Lower leg skin (tissue), 4 donors: Measurements from ENCODE around the gene ADGRV1. TPM values are rescaled to one million over a fixed set of nuclear protein-coding genes. Genes with fewer than 3 reads are reported as not detected.
A peak's percentile ranks its signal among the peaks of the same experiment; 100 is the strongest.
"Not testable (repeated sequence)": the region's sequence is repeated elsewhere in the genome, so short reads cannot be mapped to it uniquely, and the experiment has no call there.

Source experiments
- DNase-seq, 2 donors: peaks; one replicate each; pipeline ENCODE4 v3.0.0-alpha.2; 2019; ENCODE audit warnings: low spot score in 2 of 2
- H3K4me3 ChIP-seq: fragments of 200-600 bp; sonication (generic); 2 replicates; pipeline ENCODE4 v1.5.1; 2017; ENCODE audit warnings: mild to moderate bottlenecking, low read depth; ENCODE audit not compliant: poor library complexity, severe bottlenecking
- CTCF ChIP-seq, 3 donors: fragments of 450-650 bp; IDR thresholded peaks; one replicate each; pipeline ENCODE4 v1.5.1; 2016; ENCODE audit warnings: antibody characterized with exemption in 3 of 3, mild to moderate bottlenecking in 3 of 3, moderate library complexity in 2 of 3
- POLR2A ChIP-seq, 2 donors: fragments of 450-650 bp; IDR thresholded peaks; one replicate each; pipeline ENCODE4 v1.6.1; 2016 to 2017; ENCODE audit warnings: antibody characterized with exemption in 2 of 2, mild to moderate bottlenecking in 1 of 2, moderate library complexity in 1 of 2
- WGBS, 2 donors: methylation state at CpG; one replicate each; pipeline ENCODE4 v1.1.5; 2018; 5-methylcytosine and 5-hydroxymethylcytosine counted together
- intact Hi-C: fragments of 100-400 bp; cut with DNase I; formaldehyde crosslinking; loops from one replicate; pipeline ENCODE4 v1.15.0; 2023; ENCODE audit warnings: low total_unique reads
- total RNA-seq, 4 donors: library from RNA; depleted of rRNA; stranded (reverse); fragments of >200 nt; gene quantifications; one replicate each; pipeline ENCODE4 v1.1.0, GENCODE V29; 2016

Gene ADGRV1
- total RNA-seq, 4 donors from 2014 or later, result 1.2 to 4.0 (median 2.7) TPM

- WGBS, 2 donors, result 89 to 92% methylated on average over 2 of the region's 2 CpGs
- no peak overlapping the region for H3K4me3 ChIP-seq
- TF ChIP-seq CTCF (IDR thresholded peaks at IDR 0.05) (no peak), POLR2A (IDR thresholded peaks at IDR 0.05) (no peak)
- no peak for DNase-seq
- intact Hi-C loops, result no loop called here
These were observed 200.5 kb downstream of the ADGRV1 start for GRCh38 chr5:90759119-90759518.

- 70 to 74% methylated on average over 3 of the region's 3 CpGs for WGBS, 2 donors
- TF ChIP-seq CTCF (IDR thresholded peaks at IDR 0.05), result no peak
- TF ChIP-seq POLR2A (IDR thresholded peaks at IDR 0.05), result no peak
- intact Hi-C loops, result no loop called here
- no peak overlapping the region for H3K4me3 ChIP-seq
- no peak for DNase-seq
These were observed 209.1 kb downstream of the ADGRV1 start for GRCh38 chr5:90767710-90768109.

- 93 to 95% methylated on average over 4 of the region's 4 CpGs for WGBS, 2 donors
- DNase-seq, H3K4me3 ChIP-seq, intact Hi-C loops: not testable (repeated sequence)
These were observed 211.5 kb downstream of the ADGRV1 start for GRCh38 chr5:90770006-90770541.

- intact Hi-C loops, result no loop called here
- no peak overlapping the region for H3K4me3 ChIP-seq
- 83 to 91% methylated on average over 6 of the region's 6 CpGs for WGBS, 2 donors
- TF ChIP-seq POLR2A (IDR thresholded peaks at IDR 0.05), result no peak
- no peak for DNase-seq
These were observed 219.4 kb downstream of the ADGRV1 start for GRCh38 chr5:90777959-90778358.

- intact Hi-C loops, result no loop called here
- WGBS, 2 donors, result 25% methylated on average over 4 of the region's 4 CpGs
- TF ChIP-seq POLR2A (IDR thresholded peaks at IDR 0.05) (no peak), CTCF (IDR thresholded peaks at IDR 0.05) (peak in 1 of 3 donors; percentile 48)
- DNase-seq, result peak; percentile 70 to 88
- no peak overlapping the region for H3K4me3 ChIP-seq
These were observed 225.1 kb downstream of the ADGRV1 start for GRCh38 chr5:90783460-90784333.

- WGBS, 2 donors, result 62 to 64% methylated on average over 4 of the region's 4 CpGs
- TF ChIP-seq POLR2A (IDR thresholded peaks at IDR 0.05), result no peak
- no peak for TF ChIP-seq CTCF (IDR thresholded peaks at IDR 0.05)
- H3K4me3 ChIP-seq, result no peak overlapping the region
- no peak for DNase-seq
- intact Hi-C loops, result no loop called here
These were observed 228.2 kb downstream of the ADGRV1 start for GRCh38 chr5:90786756-90787155.
